Esophagus muscularis mucosa (tissue), 4 donors: ENCODE measurements around the gene OR1J1. TPM values are rescaled to one million over a fixed set of nuclear protein-coding genes. Genes with fewer than 3 reads are reported as not detected.

Experiments
- DNase-seq: peaks from one replicate; pipeline ENCODE4 v3.0.0-alpha.2; 2017; ENCODE audit errors: extremely low spot score
- H3K27ac ChIP-seq, 4 donors: fragments of 200-600 bp; sonication (generic); replicated peaks in 1 of 4; 1 replicate in 3 of 4; 2 replicates in 1 of 4; pipeline ENCODE4 v1.5.1; 2016 to 2019; ENCODE audit warnings: mild to moderate bottlenecking in 1 of 4
- H3K27me3 ChIP-seq, 4 donors: fragments of 200-600 bp; sonication (generic); one replicate each; pipeline versions ENCODE4 v1.5.1 to v1.6.0; 2016 to 2019
- H3K36me3 ChIP-seq, 4 donors: fragments of 200-600 bp; sonication (generic); one replicate each; pipeline ENCODE4 v1.5.1; 2016 to 2019
- H3K4me1 ChIP-seq, 4 donors: fragments of 200-600 bp; sonication (generic); one replicate each; pipeline ENCODE4 v1.5.1; 2016 to 2019
- H3K4me3 ChIP-seq, 4 donors: fragments of 200-600 bp; sonication (generic); 1 replicate in 2 of 4; 2 replicates in 2 of 4; pipeline ENCODE4 v1.5.1; 2016 to 2019; ENCODE audit warnings: mild to moderate bottlenecking in 4 of 4, moderate library complexity in 1 of 4
- H3K9me3 ChIP-seq, 4 donors: fragments of 200-600 bp; sonication (generic); 1 replicate in 3 of 4; 2 replicates in 1 of 4; pipeline ENCODE4 v1.5.1; 2016 to 2019
- CTCF ChIP-seq, 3 experiments: fragments of 200-600 bp in 2 of 3; fragments of 450-650 bp in 1 of 3; sonication (generic) in 2 of 3; IDR thresholded peaks; one replicate each; pipeline ENCODE4 v1.5.1; 2017 to 2019; ENCODE audit warnings: antibody characterized with exemption in 3 of 3, mild to moderate bottlenecking in 2 of 3, moderate library complexity in 1 of 3
- EP300 ChIP-seq: sonication (generic); formaldehyde crosslinking; IDR thresholded peaks from one replicate; pipeline ENCODE4 v1.6.1; 2017; ENCODE audit warnings: antibody characterized with exemption
- POLR2A ChIP-seq: fragments of 450-650 bp; IDR thresholded peaks from one replicate; pipeline ENCODE4 v1.6.1; 2017; ENCODE audit warnings: antibody characterized with exemption, moderate library complexity, mild to moderate bottlenecking, low read depth
- POLR2AphosphoS5 ChIP-seq, 2 donors: sonication (generic); formaldehyde crosslinking; IDR thresholded peaks; one replicate each; pipeline ENCODE4 v1.6.1; 2017; ENCODE audit warnings: antibody characterized with exemption in 2 of 2
- WGBS: methylation state at CpG from one replicate; pipeline ENCODE4 v1.1.5; 2018; 5-methylcytosine and 5-hydroxymethylcytosine counted together
- intact Hi-C: fragments of 100-400 bp; cut with DNase I; formaldehyde crosslinking; loops from one replicate; pipeline ENCODE4 v1.15.1; 2023
- total RNA-seq, 4 donors: library from RNA; depleted of rRNA; stranded (reverse); fragments of >200 nt; gene quantifications; one replicate each; pipeline versions ENCODE4 v1.1.0 to v1.2.1, GENCODE V29; 2016

Gene OR1J1
- total RNA-seq, 4 donors from 2014 or later = not detected

DNA sequence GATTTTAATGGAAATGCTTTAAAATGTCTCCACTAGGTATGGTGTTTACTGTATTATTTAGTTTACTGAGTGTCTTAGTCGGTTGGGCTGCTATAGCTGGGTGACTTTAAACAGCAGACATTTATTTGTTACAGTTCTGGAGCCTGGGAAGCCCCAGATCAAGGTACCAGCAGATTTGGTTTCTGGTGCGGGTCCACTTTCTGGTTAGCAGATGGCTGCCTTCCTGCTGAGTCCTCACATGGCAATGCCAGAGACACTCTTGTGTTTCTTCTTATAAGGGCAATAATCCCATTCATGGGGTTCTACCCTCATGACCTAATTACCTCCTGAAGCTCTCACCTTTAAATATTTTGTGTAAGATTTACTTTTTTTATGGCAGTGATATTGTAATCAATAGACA, 40.5 kb upstream of the OR1J1 start:
- H3K4me1 ChIP-seq = no peaks in the 10 kb centered on the region
- H3K36me3 ChIP-seq = no peaks in the 10 kb centered on the region
- 72% methylated on average over 2 of the region's 2 CpGs for WGBS
- no peak overlapping the region for H3K4me3 ChIP-seq
- intact Hi-C loops = no loop called here
- H3K9me3 ChIP-seq = no peaks in the 10 kb centered on the region
- DNase-seq = no peak
- no peak for TF ChIP-seq POLR2AphosphoS5 (IDR thresholded peaks at IDR 0.05)
- TF ChIP-seq CTCF (IDR thresholded peaks at IDR 0.05) = no peak
- H3K27ac ChIP-seq = no peak overlapping the region
- no peaks in the 10 kb centered on the region for H3K27me3 ChIP-seq

GRCh38 chr9:122510502-122510901, 32.8 kb upstream of the OR1J1 start, which contains the start of gene OR1J2:
Gene OR1J2 (plus strand): TSS chr9:122510802. CDS start chr9:122510802, 0 bp downstream.
- H3K4me3 ChIP-seq = no peak within 1 kb of the TSS
- 73% methylated on average over 6 of the region's 6 CpGs for WGBS
- DNase-seq = no peak

GRCh38 chr9:122506964-122507363, 29.2 kb upstream of the OR1J1 start:
- no peak for DNase-seq
- WGBS = 33% methylated on average over 2 of the region's 2 CpGs
- Histone ChIP-seq H3K4me3 (no peak overlapping the region), H3K27me3 (no peaks in the 10 kb centered on the region), H3K4me1 (no peaks in the 10 kb centered on the region), H3K27ac (no peak overlapping the region), H3K36me3 (no peaks in the 10 kb centered on the region), H3K9me3 (no peaks in the 10 kb centered on the region)
- intact Hi-C loops = no loop called here
- TF ChIP-seq CTCF (IDR thresholded peaks at IDR 0.05) (no peak), POLR2A (no peak), EP300 (no peak), POLR2AphosphoS5 (IDR thresholded peaks at IDR 0.05) (no peak)

More at GRCh38 chr9:122510502-122510901, 32.8 kb upstream of the OR1J1 start, which contains the start of gene OR1J2:
- no peak within 1 kb of the TSS for H3K27ac ChIP-seq
- no peaks in the 10 kb centered on the region for H3K4me1 ChIP-seq
- no peak for TF ChIP-seq POLR2A
- TF ChIP-seq EP300 = no peak
- TF ChIP-seq CTCF (IDR thresholded peaks at IDR 0.05) = no peak
- TF ChIP-seq POLR2AphosphoS5 (IDR thresholded peaks at IDR 0.05) = no peak
- intact Hi-C loops = no loop called here
- H3K27me3 ChIP-seq = no peaks in the 10 kb centered on the region
- no peaks in the 10 kb centered on the region for H3K9me3 ChIP-seq
- no peaks in the 10 kb centered on the region for H3K36me3 ChIP-seq

DNA sequence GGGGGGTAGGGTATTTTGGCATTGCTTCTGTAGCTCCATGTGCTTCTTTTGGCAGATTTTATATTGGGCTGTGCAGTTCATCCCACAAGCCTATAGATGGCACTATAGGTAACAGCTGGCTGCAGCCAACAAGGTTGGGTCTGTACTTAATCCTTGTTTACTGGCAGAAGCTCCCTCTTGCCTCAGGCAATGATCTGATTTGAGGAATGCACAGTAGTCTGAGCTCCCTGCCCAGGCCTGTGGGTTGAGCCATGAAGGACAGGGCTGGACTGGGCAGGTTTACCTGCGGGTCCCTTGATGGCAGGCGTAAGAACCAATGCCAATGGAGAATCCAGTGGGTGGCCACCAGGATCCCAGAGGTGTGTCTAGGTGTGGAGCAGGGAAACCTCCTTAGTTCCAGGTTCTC, 21.2 kb upstream of the OR1J1 start:
- Histone ChIP-seq H3K4me1 (no peaks in the 10 kb centered on the region), H3K36me3 (no peaks in the 10 kb centered on the region), H3K9me3 (peaks cover 0 to 12% (median 5%) of the 10 kb centered on the region in 4 donors), H3K27me3 (peaks cover 0 to 5% (median 0%) of the 10 kb centered on the region in 4 donors), H3K4me3 (no peak overlapping the region), H3K27ac (no peak overlapping the region)
- WGBS = 36% methylated on average over 2 of the region's 2 CpGs
- intact Hi-C loops = no loop called here
- DNase-seq = no peak
- TF ChIP-seq CTCF (IDR thresholded peaks at IDR 0.05) = peak; percentile 34 to 67 (median 39)
- no peak for TF ChIP-seq POLR2A
- no peak for TF ChIP-seq POLR2AphosphoS5 (IDR thresholded peaks at IDR 0.05)
- no peak for TF ChIP-seq EP300

DNA sequence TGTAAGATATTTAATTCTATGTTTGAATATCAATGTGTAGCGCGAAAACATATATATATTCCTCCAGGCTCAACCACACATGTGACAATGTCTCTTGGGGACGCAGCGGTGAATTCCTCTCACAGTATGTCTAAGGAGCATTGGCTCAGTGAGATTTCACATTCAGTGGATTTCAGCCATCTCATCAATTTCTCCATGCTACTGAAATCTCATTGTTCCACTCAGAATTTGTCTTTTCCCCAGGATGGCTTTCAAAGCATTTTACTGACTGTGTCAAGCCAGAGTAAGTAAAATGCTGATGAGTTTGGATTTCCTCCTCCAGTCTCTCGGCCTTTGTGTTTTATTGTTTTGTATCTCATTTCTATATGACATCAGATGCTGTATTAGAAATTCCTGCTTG, 1.3 kb upstream of the OR1J1 start:
- peaks cover 0 to 1% (median 0%) of the 10 kb centered on the region in 4 donors for H3K27me3 ChIP-seq
- H3K9me3 ChIP-seq = no peaks in the 10 kb centered on the region
- H3K27ac ChIP-seq = no peak overlapping the region
- intact Hi-C loops = no loop called here
- WGBS = 89% methylated on average over 5 of the region's 5 CpGs
- no peak for TF ChIP-seq POLR2AphosphoS5 (IDR thresholded peaks at IDR 0.05)
- TF ChIP-seq CTCF (IDR thresholded peaks at IDR 0.05) = no peak
- TF ChIP-seq EP300 = no peak
- no peak for TF ChIP-seq POLR2A
- peaks cover 0 to 2% (median 0%) of the 10 kb centered on the region in 4 donors for H3K4me1 ChIP-seq
- no peak for DNase-seq
- H3K36me3 ChIP-seq = no peaks in the 10 kb centered on the region
- H3K4me3 ChIP-seq = no peak overlapping the region
